ENCODE results near the gene NSUN6.

- TF ChIP-seq POLR2A (IDR thresholded peaks at IDR 0.05), result no peak
- TF ChIP-seq, protein P1, sequence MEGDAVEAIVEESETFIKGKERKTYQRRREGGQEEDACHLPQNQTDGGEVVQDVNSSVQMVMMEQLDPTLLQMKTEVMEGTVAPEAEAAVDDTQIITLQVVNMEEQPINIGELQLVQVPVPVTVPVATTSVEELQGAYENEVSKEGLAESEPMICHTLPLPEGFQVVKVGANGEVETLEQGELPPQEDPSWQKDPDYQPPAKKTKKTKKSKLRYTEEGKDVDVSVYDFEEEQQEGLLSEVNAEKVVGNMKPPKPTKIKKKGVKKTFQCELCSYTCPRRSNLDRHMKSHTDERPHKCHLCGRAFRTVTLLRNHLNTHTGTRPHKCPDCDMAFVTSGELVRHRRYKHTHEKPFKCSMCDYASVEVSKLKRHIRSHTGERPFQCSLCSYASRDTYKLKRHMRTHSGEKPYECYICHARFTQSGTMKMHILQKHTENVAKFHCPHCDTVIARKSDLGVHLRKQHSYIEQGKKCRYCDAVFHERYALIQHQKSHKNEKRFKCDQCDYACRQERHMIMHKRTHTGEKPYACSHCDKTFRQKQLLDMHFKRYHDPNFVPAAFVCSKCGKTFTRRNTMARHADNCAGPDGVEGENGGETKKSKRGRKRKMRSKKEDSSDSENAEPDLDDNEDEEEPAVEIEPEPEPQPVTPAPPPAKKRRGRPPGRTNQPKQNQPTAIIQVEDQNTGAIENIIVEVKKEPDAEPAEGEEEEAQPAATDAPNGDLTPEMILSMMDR (IDR thresholded peaks at IDR 0.05 in 4 of 5, conservative IDR thresholded peaks at IDR 0.05 in 1 of 5), result no peak
Observed at GRCh38 chr10:18690541-18690940, 39.2 kb upstream of the NSUN6 start.
